Stimulated activated naive CD8-positive, alpha-beta T cell treated with anti-CD3 and anti-CD28 coated beads, Interleukin-15, Interleukin-2, amounts not matched to agents 100 U/mL and 50 U/mL, for 24 hours (primary cell): ENCODE measurements around the gene HS6ST3.
"Not testable (repeated sequence)": the region's sequence is repeated elsewhere in the genome, so short reads cannot be mapped to it uniquely, and the experiment has no call there.

ENCODE experiments used
- ATAC-seq: fragments of 150-1000 bp; cut with Tn5 transposase; one replicate; pipeline ENCODE4 v1.10.0; 2021
- DNase-seq: peaks from one replicate; pipeline ENCODE4 v3.0.0; 2021

Gene HS6ST3

GRCh38 chr13:96091164-96092117 is 1.5 kb downstream of the HS6ST3 start:
- DNase-seq: peak; percentile 2

GRCh38 chr13:96093296-96094006 is 3.5 kb downstream of the HS6ST3 start:
- DNase-seq (no peak), ATAC-seq (no peak)

More at GRCh38 chr13:96091164-96092117, 1.5 kb downstream of the HS6ST3 start:
- ATAC-seq: no peak

- DNase-seq: no peak
- no peak for ATAC-seq
Measured at GRCh38 chr13:96100457-96101220, 10.7 kb downstream of the HS6ST3 start.

GRCh38 chr13:96104516-96104915 is 14.6 kb downstream of the HS6ST3 start:
- no peak for ATAC-seq

GRCh38 chr13:96108072-96108471 is 18.2 kb downstream of the HS6ST3 start:
- DNase-seq, ATAC-seq: not testable (repeated sequence)

More at GRCh38 chr13:96104516-96104915, 14.6 kb downstream of the HS6ST3 start:
- DNase-seq: no peak

- DNase-seq (no peak), ATAC-seq (no peak)
Measured at GRCh38 chr13:96109125-96109524, 19.2 kb downstream of the HS6ST3 start.

- DNase-seq (no peak), ATAC-seq (no peak)
Measured at GRCh38 chr13:96112936-96113335, 23.0 kb downstream of the HS6ST3 start.

- DNase-seq, ATAC-seq: not testable (repeated sequence)
Measured at GRCh38 chr13:96115368-96115767, 25.5 kb downstream of the HS6ST3 start.

- ATAC-seq (no peak), DNase-seq (no peak)
Measured at GRCh38 chr13:96119921-96120320, 30.0 kb downstream of the HS6ST3 start.

GRCh38 chr13:96130818-96131340 is 41.0 kb downstream of the HS6ST3 start:
- DNase-seq (no peak), ATAC-seq (no peak)

GRCh38 chr13:96141032-96141431 is 51.1 kb downstream of the HS6ST3 start:
- ATAC-seq (no peak), DNase-seq (no peak)

- DNase-seq: no peak
Measured at GRCh38 chr13:96159725-96160124, 69.8 kb downstream of the HS6ST3 start.

GRCh38 chr13:96161141-96161540 is 71.2 kb downstream of the HS6ST3 start:
- no peak for ATAC-seq

More at GRCh38 chr13:96159725-96160124, 69.8 kb downstream of the HS6ST3 start:
- no peak for ATAC-seq

GRCh38 chr13:96165840-96166239 is 75.9 kb downstream of the HS6ST3 start:
- ATAC-seq: no peak
- no peak for DNase-seq

More at GRCh38 chr13:96161141-96161540, 71.2 kb downstream of the HS6ST3 start:
- no peak for DNase-seq

GRCh38 chr13:96172066-96172465 is 82.2 kb downstream of the HS6ST3 start:
- ATAC-seq (no peak), DNase-seq (no peak)

GRCh38 chr13:96178759-96179158 is 88.9 kb downstream of the HS6ST3 start:
- no peak for ATAC-seq
- DNase-seq: no peak

GRCh38 chr13:96179309-96179708 is 89.4 kb downstream of the HS6ST3 start:
- ATAC-seq: no peak
- DNase-seq: no peak

- DNase-seq (no peak), ATAC-seq (no peak)
Measured at GRCh38 chr13:96181911-96182310, 92.0 kb downstream of the HS6ST3 start.

GRCh38 chr13:96185818-96186217 is 95.9 kb downstream of the HS6ST3 start:
- ATAC-seq (no peak), DNase-seq (no peak)

GRCh38 chr13:96191367-96191766 is 101.5 kb downstream of the HS6ST3 start:
- DNase-seq: no peak
- ATAC-seq: no peak

- ATAC-seq (no peak), DNase-seq (no peak)
Measured at GRCh38 chr13:96193728-96194310, 103.9 kb downstream of the HS6ST3 start.

GRCh38 chr13:96198038-96198437 is 108.1 kb downstream of the HS6ST3 start:
- no peak for DNase-seq

More at GRCh38 chr13:96198038-96198437, 108.1 kb downstream of the HS6ST3 start:
- no peak for ATAC-seq
